ENCODE measurements around the gene PEX11B.

PEX11B gene

GRCh38 chr1:145868232-145868631 is 50.3 kb downstream of the PEX11B start:
- DNase-seq, result no peak

- DNase-seq, result no peak
Observed at GRCh38 chr1:145863282-145864018, 55.1 kb downstream of the PEX11B start.

Measured in stimulated activated CD4-positive, alpha-beta T cell treated with anti-CD3 and anti-CD28 coated beads, Interleukin-1b, Interleukin-23, amount 100 ng/mL, for 48 hours (primary cell).